ENCODE results near the gene PLEKHH2.
"Not testable (repeated sequence)": the region's sequence is repeated elsewhere in the genome, so short reads cannot be mapped to it uniquely, and the experiment has no call there.

PLEKHH2 gene

GRCh38 chr2:43685357-43685756 is 48.3 kb downstream of the PLEKHH2 start:
- no peak overlapping the region for H3K27ac ChIP-seq (ENCODE audit: insufficient read depth, low read length, poor library complexity, severe bottlenecking)
- H3K4me1 ChIP-seq (ENCODE audit: control insufficient read depth, insufficient read depth, low read length, poor library complexity, severe bottlenecking) = no peaks in the 10 kb centered on the region
- H3K4me3 ChIP-seq (ENCODE audit: insufficient read depth, low read depth, low read length, poor library complexity, severe bottlenecking) = no peak overlapping the region
- no peaks in the 10 kb centered on the region for H3K36me3 ChIP-seq (ENCODE audit: control insufficient read depth, insufficient read depth, low read length)
- no peaks in the 10 kb centered on the region for H3K9me3 ChIP-seq (ENCODE audit: control insufficient read depth, low read length)
- DNase-seq = no peak
- H3K27me3 ChIP-seq (replicated peaks; ENCODE audit: control insufficient read depth, insufficient read depth, low read length, poor library complexity, severe bottlenecking) = no peaks in the 10 kb centered on the region

GRCh38 chr2:43689999-43690398 is 52.9 kb downstream of the PLEKHH2 start:
- Histone ChIP-seq H3K36me3 (ENCODE audit: control insufficient read depth, insufficient read depth, low read length) (no peaks in the 10 kb centered on the region), H3K4me3 (ENCODE audit: insufficient read depth, low read depth, low read length, poor library complexity, severe bottlenecking) (no peak overlapping the region)

GRCh38 chr2:43692428-43692994 is 55.5 kb downstream of the PLEKHH2 start:
- no peaks in the 10 kb centered on the region for H3K27me3 ChIP-seq (replicated peaks; ENCODE audit: control insufficient read depth, insufficient read depth, low read length, poor library complexity, severe bottlenecking)
- no peaks in the 10 kb centered on the region for H3K9me3 ChIP-seq (ENCODE audit: control insufficient read depth, low read length)
- H3K36me3 ChIP-seq (ENCODE audit: control insufficient read depth, insufficient read depth, low read length) = no peaks in the 10 kb centered on the region
- H3K4me1 ChIP-seq (ENCODE audit: control insufficient read depth, insufficient read depth, low read length, poor library complexity, severe bottlenecking) = no peaks in the 10 kb centered on the region
- DNase-seq = no peak
- no peak overlapping the region for H3K4me3 ChIP-seq (ENCODE audit: insufficient read depth, low read depth, low read length, poor library complexity, severe bottlenecking)
- H3K27ac ChIP-seq (ENCODE audit: insufficient read depth, low read length, poor library complexity, severe bottlenecking) = no peak overlapping the region

More at GRCh38 chr2:43689999-43690398, 52.9 kb downstream of the PLEKHH2 start:
- DNase-seq = no peak
- H3K27ac ChIP-seq (ENCODE audit: insufficient read depth, low read length, poor library complexity, severe bottlenecking) = no peak overlapping the region
- H3K27me3 ChIP-seq (replicated peaks; ENCODE audit: control insufficient read depth, insufficient read depth, low read length, poor library complexity, severe bottlenecking) = no peaks in the 10 kb centered on the region
- H3K4me1 ChIP-seq (ENCODE audit: control insufficient read depth, insufficient read depth, low read length, poor library complexity, severe bottlenecking) = no peaks in the 10 kb centered on the region
- no peaks in the 10 kb centered on the region for H3K9me3 ChIP-seq (ENCODE audit: control insufficient read depth, low read length)

GRCh38 chr2:43698140-43698539 is 61.1 kb downstream of the PLEKHH2 start:
- not testable (repeated sequence) for H3K27me3 ChIP-seq (replicated peaks; ENCODE audit: control insufficient read depth, insufficient read depth, low read length, poor library complexity, severe bottlenecking); H3K4me3 ChIP-seq (ENCODE audit: insufficient read depth, low read depth, low read length, poor library complexity, severe bottlenecking)

GRCh38 chr2:43699761-43700160 is 62.7 kb downstream of the PLEKHH2 start:
- Histone ChIP-seq H3K4me1 (ENCODE audit: control insufficient read depth, insufficient read depth, low read length, poor library complexity, severe bottlenecking) (no peaks in the 10 kb centered on the region), H3K27me3 (replicated peaks; ENCODE audit: control insufficient read depth, insufficient read depth, low read length, poor library complexity, severe bottlenecking) (no peaks in the 10 kb centered on the region), H3K4me3 (ENCODE audit: insufficient read depth, low read depth, low read length, poor library complexity, severe bottlenecking) (no peak overlapping the region), H3K27ac (ENCODE audit: insufficient read depth, low read length, poor library complexity, severe bottlenecking) (no peak overlapping the region), H3K9me3 (ENCODE audit: control insufficient read depth, low read length) (no peaks in the 10 kb centered on the region), H3K36me3 (ENCODE audit: control insufficient read depth, insufficient read depth, low read length) (no peaks in the 10 kb centered on the region)
- no peak for DNase-seq

More at GRCh38 chr2:43698140-43698539, 61.1 kb downstream of the PLEKHH2 start:
- H3K27ac ChIP-seq (ENCODE audit: insufficient read depth, low read length, poor library complexity, severe bottlenecking); H3K4me1 ChIP-seq (ENCODE audit: control insufficient read depth, insufficient read depth, low read length, poor library complexity, severe bottlenecking); DNase-seq; H3K9me3 ChIP-seq (ENCODE audit: control insufficient read depth, low read length); H3K36me3 ChIP-seq (ENCODE audit: control insufficient read depth, insufficient read depth, low read length): not testable (repeated sequence)

GRCh38 chr2:43701111-43701510 is 64.1 kb downstream of the PLEKHH2 start:
- no peak for DNase-seq
- H3K9me3 ChIP-seq (ENCODE audit: control insufficient read depth, low read length) = no peaks in the 10 kb centered on the region
- H3K4me1 ChIP-seq (ENCODE audit: control insufficient read depth, insufficient read depth, low read length, poor library complexity, severe bottlenecking) = no peaks in the 10 kb centered on the region
- H3K27ac ChIP-seq (ENCODE audit: insufficient read depth, low read length, poor library complexity, severe bottlenecking) = no peak overlapping the region
- no peaks in the 10 kb centered on the region for H3K27me3 ChIP-seq (replicated peaks; ENCODE audit: control insufficient read depth, insufficient read depth, low read length, poor library complexity, severe bottlenecking)
- H3K4me3 ChIP-seq (ENCODE audit: insufficient read depth, low read depth, low read length, poor library complexity, severe bottlenecking) = no peak overlapping the region
- no peaks in the 10 kb centered on the region for H3K36me3 ChIP-seq (ENCODE audit: control insufficient read depth, insufficient read depth, low read length)

GRCh38 chr2:43707255-43708015 is 70.4 kb downstream of the PLEKHH2 start:
- Histone ChIP-seq H3K4me3 (ENCODE audit: insufficient read depth, low read depth, low read length, poor library complexity, severe bottlenecking) (no peak overlapping the region), H3K4me1 (ENCODE audit: control insufficient read depth, insufficient read depth, low read length, poor library complexity, severe bottlenecking) (no peaks in the 10 kb centered on the region), H3K9me3 (ENCODE audit: control insufficient read depth, low read length) (no peaks in the 10 kb centered on the region), H3K27me3 (replicated peaks; ENCODE audit: control insufficient read depth, insufficient read depth, low read length, poor library complexity, severe bottlenecking) (no peaks in the 10 kb centered on the region), H3K27ac (ENCODE audit: insufficient read depth, low read length, poor library complexity, severe bottlenecking) (no peak overlapping the region), H3K36me3 (ENCODE audit: control insufficient read depth, insufficient read depth, low read length) (no peaks in the 10 kb centered on the region)
- no peak for DNase-seq

- Histone ChIP-seq H3K27me3 (replicated peaks; ENCODE audit: control insufficient read depth, insufficient read depth, low read length, poor library complexity, severe bottlenecking) (no peaks in the 10 kb centered on the region), H3K27ac (ENCODE audit: insufficient read depth, low read length, poor library complexity, severe bottlenecking) (no peak overlapping the region), H3K4me3 (ENCODE audit: insufficient read depth, low read depth, low read length, poor library complexity, severe bottlenecking) (no peak overlapping the region)
Observed at GRCh38 chr2:43708178-43708577, 71.1 kb downstream of the PLEKHH2 start.

GRCh38 chr2:43708891-43709290 is 71.8 kb downstream of the PLEKHH2 start:
- no peaks in the 10 kb centered on the region for H3K9me3 ChIP-seq (ENCODE audit: control insufficient read depth, low read length)
- H3K36me3 ChIP-seq (ENCODE audit: control insufficient read depth, insufficient read depth, low read length) = no peaks in the 10 kb centered on the region
- no peaks in the 10 kb centered on the region for H3K4me1 ChIP-seq (ENCODE audit: control insufficient read depth, insufficient read depth, low read length, poor library complexity, severe bottlenecking)
- DNase-seq = no peak
- no peak overlapping the region for H3K27ac ChIP-seq (ENCODE audit: insufficient read depth, low read length, poor library complexity, severe bottlenecking)
- H3K4me3 ChIP-seq (ENCODE audit: insufficient read depth, low read depth, low read length, poor library complexity, severe bottlenecking) = no peak overlapping the region
- no peaks in the 10 kb centered on the region for H3K27me3 ChIP-seq (replicated peaks; ENCODE audit: control insufficient read depth, insufficient read depth, low read length, poor library complexity, severe bottlenecking)

More at GRCh38 chr2:43708178-43708577, 71.1 kb downstream of the PLEKHH2 start:
- DNase-seq = no peak
- Histone ChIP-seq H3K36me3 (ENCODE audit: control insufficient read depth, insufficient read depth, low read length) (no peaks in the 10 kb centered on the region), H3K9me3 (ENCODE audit: control insufficient read depth, low read length) (no peaks in the 10 kb centered on the region), H3K4me1 (ENCODE audit: control insufficient read depth, insufficient read depth, low read length, poor library complexity, severe bottlenecking) (no peaks in the 10 kb centered on the region)

GRCh38 chr2:43710866-43711265 is 73.8 kb downstream of the PLEKHH2 start:
- H3K27me3 ChIP-seq (replicated peaks; ENCODE audit: control insufficient read depth, insufficient read depth, low read length, poor library complexity, severe bottlenecking) = no peaks in the 10 kb centered on the region
- H3K9me3 ChIP-seq (ENCODE audit: control insufficient read depth, low read length) = no peaks in the 10 kb centered on the region
- DNase-seq = no peak
- no peaks in the 10 kb centered on the region for H3K36me3 ChIP-seq (ENCODE audit: control insufficient read depth, insufficient read depth, low read length)
- no peak overlapping the region for H3K4me3 ChIP-seq (ENCODE audit: insufficient read depth, low read depth, low read length, poor library complexity, severe bottlenecking)
- no peaks in the 10 kb centered on the region for H3K4me1 ChIP-seq (ENCODE audit: control insufficient read depth, insufficient read depth, low read length, poor library complexity, severe bottlenecking)
- no peak overlapping the region for H3K27ac ChIP-seq (ENCODE audit: insufficient read depth, low read length, poor library complexity, severe bottlenecking)

All from effector memory CD4-positive, alpha-beta T cell (primary cell).